Stimulated activated CD8-positive, alpha-beta memory T cell treated with anti-CD3 and anti-CD28 coated beads, Interleukin-15, amount 100 ng/mL, for 24 hours (primary cell): ENCODE results near the gene CTNNA3.
"Not testable (repeated sequence)": the region's sequence is repeated elsewhere in the genome, so short reads cannot be mapped to it uniquely, and the experiment has no call there.

Source experiments
- DNase-seq: peaks from one replicate; pipeline ENCODE4 v3.0.0-alpha.2; 2020; ENCODE audit warnings: low read depth

CTNNA3 gene

GRCh38 chr10:67602268-67602950 lies 93.6 kb downstream of the CTNNA3 start:
- no peak for DNase-seq

GRCh38 chr10:67599597-67599996 lies 96.4 kb downstream of the CTNNA3 start:
- no peak for DNase-seq

- no peak for DNase-seq
Observed at GRCh38 chr10:67596641-67597040, 99.4 kb downstream of the CTNNA3 start.

GRCh38 chr10:67587771-67588170 lies 108.2 kb downstream of the CTNNA3 start:
- no peak for DNase-seq

- DNase-seq, result no peak
Observed at GRCh38 chr10:67575532-67575931, 120.5 kb downstream of the CTNNA3 start.

- DNase-seq, result no peak
Observed at GRCh38 chr10:67573484-67573883, 122.5 kb downstream of the CTNNA3 start.

- DNase-seq, result no peak
Observed at GRCh38 chr10:67571503-67571902, 124.5 kb downstream of the CTNNA3 start.

- not testable (repeated sequence) for DNase-seq
Observed at GRCh38 chr10:67558311-67558710, 137.7 kb downstream of the CTNNA3 start.

- no peak for DNase-seq
Observed at GRCh38 chr10:67553254-67553653, 142.7 kb downstream of the CTNNA3 start.

- no peak for DNase-seq
Observed at GRCh38 chr10:67550838-67551402, 145.1 kb downstream of the CTNNA3 start.

GRCh38 chr10:67550046-67550445 lies 145.9 kb downstream of the CTNNA3 start:
- no peak for DNase-seq

- DNase-seq, result no peak
Observed at GRCh38 chr10:67549390-67549789, 146.6 kb downstream of the CTNNA3 start.

- no peak for DNase-seq
Observed at GRCh38 chr10:67541411-67541810, 154.6 kb downstream of the CTNNA3 start.

GRCh38 chr10:67539312-67539711 lies 156.7 kb downstream of the CTNNA3 start:
- DNase-seq, result no peak

GRCh38 chr10:67537906-67538305 lies 158.1 kb downstream of the CTNNA3 start:
- no peak for DNase-seq

GRCh38 chr10:67533376-67533775 lies 162.6 kb downstream of the CTNNA3 start:
- DNase-seq, result no peak

- not testable (repeated sequence) for DNase-seq
Observed at GRCh38 chr10:67530990-67531389, 165.0 kb downstream of the CTNNA3 start.

GRCh38 chr10:67527351-67527750 lies 168.6 kb downstream of the CTNNA3 start:
- DNase-seq, result no peak

- no peak for DNase-seq
Observed at GRCh38 chr10:67521546-67521945, 174.4 kb downstream of the CTNNA3 start.

GRCh38 chr10:67520924-67521520 lies 175.0 kb downstream of the CTNNA3 start:
- DNase-seq, result no peak

GRCh38 chr10:67519434-67519833 lies 176.6 kb downstream of the CTNNA3 start:
- DNase-seq, result no peak

- no peak for DNase-seq
Observed at GRCh38 chr10:67518756-67519155, 177.2 kb downstream of the CTNNA3 start.

GRCh38 chr10:67518043-67518442 lies 178.0 kb downstream of the CTNNA3 start:
- DNase-seq, result no peak

- DNase-seq, result no peak
Observed at GRCh38 chr10:67506757-67507091, 189.3 kb downstream of the CTNNA3 start.
